HG03135 (cell line): ENCODE results near the gene MAN2A2.
A peak's percentile ranks its signal among the peaks of the same experiment; 100 is the strongest.

Experiments used
- ATAC-seq: cut with Tn5 transposase; IDR thresholded peaks from one replicate; pipeline ENCODE4 v1.9.1; 2021; ENCODE audit warnings: mild to moderate bottlenecking, moderate library complexity; ENCODE audit not compliant: unreplicated experiment

The MAN2A2 gene

GRCh38 chr15:90941038-90941437 is 37.9 kb downstream of the MAN2A2 start:
- ATAC-seq = no peak

GRCh38 chr15:90942354-90943120 is 39.4 kb downstream of the MAN2A2 start:
- ATAC-seq = no peak

- no peak for ATAC-seq
These were observed 42.0 kb downstream of the MAN2A2 start for GRCh38 chr15:90945091-90945490.

GRCh38 chr15:90946538-90946937 is 43.4 kb downstream of the MAN2A2 start:
- no peak for ATAC-seq

- ATAC-seq = no peak
These were observed 44.0 kb downstream of the MAN2A2 start for GRCh38 chr15:90946941-90947576.

- ATAC-seq = no peak
These were observed 44.7 kb downstream of the MAN2A2 start for GRCh38 chr15:90947577-90948357.

GRCh38 chr15:90948506-90948905 is 45.4 kb downstream of the MAN2A2 start:
- no peak for ATAC-seq

GRCh38 chr15:90949979-90950675 is 47.0 kb downstream of the MAN2A2 start:
- ATAC-seq = no peak

GRCh38 chr15:90950676-90951075 is 47.6 kb downstream of the MAN2A2 start:
- ATAC-seq = no peak

- ATAC-seq = no peak
These were observed 50.0 kb downstream of the MAN2A2 start for GRCh38 chr15:90952901-90953677.

- no peak for ATAC-seq
These were observed 51.0 kb downstream of the MAN2A2 start for GRCh38 chr15:90953947-90954711.

- peak; percentile 91 for ATAC-seq
These were observed 51.9 kb downstream of the MAN2A2 start, which contains the start of gene RCCD1 for GRCh38 chr15:90954712-90955623. TSS of gene RCCD1 (plus strand) at chr15:90954884. CDS start at chr15:90956735, 1,851 bp downstream.

- ATAC-seq = no peak
These were observed 52.6 kb downstream of the MAN2A2 start for GRCh38 chr15:90955624-90956273.

GRCh38 chr15:90956274-90957030 is 53.4 kb downstream of the MAN2A2 start:
- no peak for ATAC-seq

- ATAC-seq = no peak
These were observed 54.1 kb downstream of the MAN2A2 start for GRCh38 chr15:90957031-90957790.

- no peak for ATAC-seq
These were observed 54.7 kb downstream of the MAN2A2 start for GRCh38 chr15:90957791-90958190.
